GM21390 (cell line): ENCODE measurements around the gene SH3BGRL2.

Source experiments
- ATAC-seq: cut with Tn5 transposase; IDR thresholded peaks from one replicate; pipeline ENCODE4 v1.9.1; 2021; ENCODE audit not compliant: unreplicated experiment

SH3BGRL2 gene

GRCh38 chr6:79630883-79631692 lies at the start of gene SH3BGRL2:
Gene SH3BGRL2, plus strand, starts transcription at chr6:79631329. Its CDS starts 133 bp downstream, at chr6:79631462.
- peak; percentile 68 for ATAC-seq

- no peak for ATAC-seq
Measured at GRCh38 chr6:79584332-79584731, 46.8 kb upstream of the SH3BGRL2 start.

- peak; percentile 54 for ATAC-seq
Measured at GRCh38 chr6:79586548-79586947, 44.6 kb upstream of the SH3BGRL2 start.

GRCh38 chr6:79589701-79590100 lies 41.4 kb upstream of the SH3BGRL2 start:
- ATAC-seq, result no peak

GRCh38 chr6:79597155-79597554 lies 34.0 kb upstream of the SH3BGRL2 start:
- ATAC-seq, result no peak

- ATAC-seq, result no peak
Measured at GRCh38 chr6:79598012-79598411, 33.1 kb upstream of the SH3BGRL2 start.

GRCh38 chr6:79599725-79600259 lies 31.3 kb upstream of the SH3BGRL2 start:
- ATAC-seq, result no peak

- no peak for ATAC-seq
Measured at GRCh38 chr6:79600313-79600712, 30.8 kb upstream of the SH3BGRL2 start.

- ATAC-seq, result no peak
Measured at GRCh38 chr6:79600812-79601609, 30.1 kb upstream of the SH3BGRL2 start.

GRCh38 chr6:79602859-79603258 lies 28.3 kb upstream of the SH3BGRL2 start:
- no peak for ATAC-seq

- no peak for ATAC-seq
Measured at GRCh38 chr6:79604583-79605037, 26.5 kb upstream of the SH3BGRL2 start.

- no peak for ATAC-seq
Measured at GRCh38 chr6:79605061-79605460, 26.1 kb upstream of the SH3BGRL2 start.

GRCh38 chr6:79605968-79606764 lies 25.0 kb upstream of the SH3BGRL2 start:
- no peak for ATAC-seq

GRCh38 chr6:79607000-79607399 lies 24.1 kb upstream of the SH3BGRL2 start:
- no peak for ATAC-seq

GRCh38 chr6:79608334-79609224 lies 22.6 kb upstream of the SH3BGRL2 start:
- ATAC-seq, result no peak

GRCh38 chr6:79609225-79609595 lies 21.9 kb upstream of the SH3BGRL2 start:
- no peak for ATAC-seq

GRCh38 chr6:79610306-79611009 lies 20.7 kb upstream of the SH3BGRL2 start:
- no peak for ATAC-seq

- no peak for ATAC-seq
Measured at GRCh38 chr6:79612457-79612856, 18.7 kb upstream of the SH3BGRL2 start.

GRCh38 chr6:79612918-79613317 lies 18.2 kb upstream of the SH3BGRL2 start:
- ATAC-seq, result no peak
